Subcutaneous adipose tissue (tissue), 4 donors: ENCODE measurements around the gene SRGAP3. TPM values are rescaled to one million over a fixed set of nuclear protein-coding genes. Genes with fewer than 3 reads are reported as not detected.

Experiments used
- total RNA-seq, 4 donors: library from RNA; depleted of rRNA; stranded (reverse); fragments of >200 nt; gene quantifications; one replicate each; pipeline ENCODE4 v1.1.0, GENCODE V29; 2016
- TF ChIP-seq, protein P1 (sequence below): fragments of 450-650 bp; IDR thresholded peaks from one replicate; pipeline ENCODE4 v1.5.1; 2016; ENCODE audit warnings: low read depth, mild to moderate bottlenecking, control low read depth, antibody characterized with exemption, moderate library complexity

SRGAP3 gene
- total RNA-seq, 4 donors from 2014 or later: 1.6 to 14.1 (median 8.9) TPM

DNA sequence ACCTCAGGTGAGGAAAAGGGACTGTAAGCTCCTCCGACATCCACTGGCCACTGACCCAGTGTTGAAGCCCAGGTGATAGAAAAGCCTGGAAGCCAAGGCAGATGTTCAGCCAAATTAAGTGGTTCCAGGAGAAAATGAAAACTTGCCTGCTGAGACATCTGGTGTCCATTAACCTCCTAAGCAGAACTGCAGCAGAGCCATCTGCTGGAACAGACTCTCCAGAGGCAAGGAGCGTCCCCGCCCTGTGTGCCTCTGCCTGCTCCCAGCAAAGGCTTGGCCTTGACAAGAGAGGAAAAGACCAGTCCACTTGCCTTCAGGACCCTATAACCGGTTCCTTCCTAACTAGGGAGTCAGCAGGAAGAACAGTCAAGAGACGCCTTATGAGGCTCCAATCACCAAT lies 48.2 kb downstream of the SRGAP3 start:
- TF ChIP-seq, protein P1, sequence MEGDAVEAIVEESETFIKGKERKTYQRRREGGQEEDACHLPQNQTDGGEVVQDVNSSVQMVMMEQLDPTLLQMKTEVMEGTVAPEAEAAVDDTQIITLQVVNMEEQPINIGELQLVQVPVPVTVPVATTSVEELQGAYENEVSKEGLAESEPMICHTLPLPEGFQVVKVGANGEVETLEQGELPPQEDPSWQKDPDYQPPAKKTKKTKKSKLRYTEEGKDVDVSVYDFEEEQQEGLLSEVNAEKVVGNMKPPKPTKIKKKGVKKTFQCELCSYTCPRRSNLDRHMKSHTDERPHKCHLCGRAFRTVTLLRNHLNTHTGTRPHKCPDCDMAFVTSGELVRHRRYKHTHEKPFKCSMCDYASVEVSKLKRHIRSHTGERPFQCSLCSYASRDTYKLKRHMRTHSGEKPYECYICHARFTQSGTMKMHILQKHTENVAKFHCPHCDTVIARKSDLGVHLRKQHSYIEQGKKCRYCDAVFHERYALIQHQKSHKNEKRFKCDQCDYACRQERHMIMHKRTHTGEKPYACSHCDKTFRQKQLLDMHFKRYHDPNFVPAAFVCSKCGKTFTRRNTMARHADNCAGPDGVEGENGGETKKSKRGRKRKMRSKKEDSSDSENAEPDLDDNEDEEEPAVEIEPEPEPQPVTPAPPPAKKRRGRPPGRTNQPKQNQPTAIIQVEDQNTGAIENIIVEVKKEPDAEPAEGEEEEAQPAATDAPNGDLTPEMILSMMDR: no peak

- TF ChIP-seq, protein P1: no peak
These were observed 49.7 kb downstream of the SRGAP3 start for GRCh38 chr3:9199775-9200174.

GRCh38 chr3:9198899-9199335 lies 50.5 kb downstream of the SRGAP3 start:
- TF ChIP-seq, protein P1: no peak

DNA sequence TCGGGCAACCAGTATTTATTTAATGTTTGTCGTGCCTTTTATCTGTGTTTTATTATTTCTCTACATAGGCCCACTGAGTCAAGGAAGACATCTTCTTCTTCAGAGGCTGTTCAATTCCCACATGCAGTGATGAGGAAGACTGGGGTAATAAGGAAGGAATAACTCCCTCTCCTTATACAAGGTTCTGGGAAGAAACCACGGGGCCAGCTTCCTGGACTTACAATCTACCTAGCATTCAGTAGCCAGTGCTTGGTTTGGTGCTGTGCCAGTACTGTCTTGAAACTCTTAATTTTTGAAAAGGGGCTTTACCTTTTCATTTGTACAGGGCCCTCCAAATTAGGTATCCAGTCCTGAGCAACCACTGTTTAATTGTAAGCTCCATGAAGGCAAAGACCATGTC lies 51.2 kb downstream of the SRGAP3 start:
- TF ChIP-seq, protein P1: no peak

DNA sequence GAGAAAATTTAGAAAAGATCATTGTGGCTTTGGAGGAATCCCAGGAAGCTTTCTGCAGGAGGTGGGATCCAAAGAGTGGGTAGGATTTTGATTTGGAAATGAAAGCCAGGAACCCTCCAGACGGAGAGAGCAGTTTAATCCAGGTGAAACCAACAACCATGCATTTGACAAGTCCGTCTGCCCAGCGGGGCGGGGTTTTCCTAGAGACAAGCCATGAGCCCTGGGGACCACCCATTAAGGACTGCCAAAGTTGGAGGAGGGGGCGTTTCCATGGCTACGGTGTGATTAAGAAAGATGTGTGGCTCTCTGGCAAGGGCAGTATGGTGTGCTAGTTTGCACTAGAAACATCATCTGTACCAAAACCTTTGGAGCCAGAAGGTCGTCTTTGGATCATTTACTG lies 53.4 kb downstream of the SRGAP3 start:
- TF ChIP-seq, protein P1: no peak

- TF ChIP-seq, protein P1: no peak
These were observed 54.1 kb downstream of the SRGAP3 start for GRCh38 chr3:9195390-9195789.

GRCh38 chr3:9194509-9195184 lies 54.8 kb downstream of the SRGAP3 start:
- TF ChIP-seq, protein P1: no peak
